Psoas muscle (tissue), 8 donors: ENCODE data around the gene PSKH1. TPM values are rescaled to one million over a fixed set of nuclear protein-coding genes. Genes with fewer than 3 reads are reported as not detected.

ENCODE experiments used
- ATAC-seq, 4 donors: fragments of 200-7000 bp; cut with Tn5 transposase; one replicate each; pipeline ENCODE4 v1.9.1; 2020; ENCODE audit warnings: moderate library complexity in 3 of 4, mild to moderate bottlenecking in 2 of 4
- DNase-seq, 2 donors: peaks; one replicate each; pipeline ENCODE4 v3.0.0-alpha.2; 2020
- H3K27ac ChIP-seq: fragments of 200-600 bp; one replicate; pipeline ENCODE4 v1.8.0; 2022
- H3K27me3 ChIP-seq, 3 donors: fragments of 200-600 bp in 1 of 3; one replicate each; pipeline versions ENCODE4 v1.6.1 to v1.8.0; 2013 to 2022; ENCODE audit warnings: low read length in 2 of 3, mild to moderate bottlenecking in 2 of 3, moderate library complexity in 1 of 3; ENCODE audit not compliant: insufficient read depth in 3 of 3
- H3K36me3 ChIP-seq, 2 donors: fragments of 200-600 bp in 1 of 2; one replicate each; pipeline versions ENCODE4 v1.6.1 to v1.8.0; 2013 to 2022; ENCODE audit warnings: low read depth in 1 of 2, mild to moderate bottlenecking in 1 of 2, moderate library complexity in 1 of 2; ENCODE audit not compliant: insufficient read depth in 1 of 2
- H3K4me1 ChIP-seq: fragments of 200-600 bp; one replicate; pipeline ENCODE4 v1.8.0; 2022
- H3K4me3 ChIP-seq: fragments of 200-600 bp; one replicate; pipeline ENCODE4 v1.8.0; 2022; ENCODE audit warnings: mild to moderate bottlenecking
- H3K9me3 ChIP-seq: fragments of 200-600 bp; one replicate; pipeline ENCODE4 v1.8.0; 2022
- WGBS, 3 donors: extraction: QIAGEN DNeasy Blood & Tissue Kit; methylation state at CpG; one replicate each; pipeline versions ENCODE4 v1.1.6 to v1.1.7; 2013; 5-methylcytosine and 5-hydroxymethylcytosine counted together
- intact Hi-C, 2 donors: fragments of 100-400 bp; cut with DNase I; formaldehyde crosslinking; loops; one replicate each; pipeline versions ENCODE4 v1.11.0 to v1.14.2; 2022
- polyA plus RNA-seq, 3 donors: library from polyadenylated mRNA; stranded (reverse); fragments of 200-250 nt; gene quantifications; one replicate each; pipeline ENCODE4 v1.2.3, GENCODE V29; 2013
- total RNA-seq, 4 donors: library from RNA; stranded (reverse); fragmentation: NEBNext Ultra II Directional in 2 of 4; extraction: Animal tissue kit (Norgen Biotek cat#: 25700) in 2 of 4; gene quantifications; one replicate each; pipeline versions ENCODE4 v1.2.1 to v1.2.4, GENCODE V29; 2021 to 2023
- TF ChIP-seq, protein P1 (sequence below): fragments of 200-600 bp; IDR thresholded peaks from one replicate; pipeline ENCODE4 v1.8.0; 2022; ENCODE audit warnings: antibody characterized with exemption
- donor health status: healthy with polysubstance abuse.
- donor health status: DM: no; HTN: no; CAD: no; lungs with moderate emphysema.
- donor health status: Bipolar disorder and iron deficiency.
- donor health status: healthy.
- donor health status: DM: yes; HTN: yes; CAD: no.
- donor health status: DM: no; HTN: no; CAD: no.
- donor health status: DM: no; HTN: no; CAD: no.
- donor health status: DM: yes; HTN: yes; CAD: no.

The PSKH1 gene
- total and polyA plus RNA-seq, 7 donors, result 9.6 to 18.8 (median 15.6) TPM

GRCh38 chr16:67942510-67943255, 49.6 kb downstream of the PSKH1 start:
- peak in 2 of 4 donors; percentile 1 for ATAC-seq
- Histone ChIP-seq H3K9me3 (no peaks in the 10 kb centered on the region), H3K4me1 (peaks cover 9% of the 10 kb centered on the region), H3K27ac (no peak overlapping the region), H3K36me3 (peaks cover 9 to 84% of the 10 kb centered on the region in 2 donors), H3K27me3 (no peaks in the 10 kb centered on the region), H3K4me3 (no peak overlapping the region)
- TF ChIP-seq, protein P1, sequence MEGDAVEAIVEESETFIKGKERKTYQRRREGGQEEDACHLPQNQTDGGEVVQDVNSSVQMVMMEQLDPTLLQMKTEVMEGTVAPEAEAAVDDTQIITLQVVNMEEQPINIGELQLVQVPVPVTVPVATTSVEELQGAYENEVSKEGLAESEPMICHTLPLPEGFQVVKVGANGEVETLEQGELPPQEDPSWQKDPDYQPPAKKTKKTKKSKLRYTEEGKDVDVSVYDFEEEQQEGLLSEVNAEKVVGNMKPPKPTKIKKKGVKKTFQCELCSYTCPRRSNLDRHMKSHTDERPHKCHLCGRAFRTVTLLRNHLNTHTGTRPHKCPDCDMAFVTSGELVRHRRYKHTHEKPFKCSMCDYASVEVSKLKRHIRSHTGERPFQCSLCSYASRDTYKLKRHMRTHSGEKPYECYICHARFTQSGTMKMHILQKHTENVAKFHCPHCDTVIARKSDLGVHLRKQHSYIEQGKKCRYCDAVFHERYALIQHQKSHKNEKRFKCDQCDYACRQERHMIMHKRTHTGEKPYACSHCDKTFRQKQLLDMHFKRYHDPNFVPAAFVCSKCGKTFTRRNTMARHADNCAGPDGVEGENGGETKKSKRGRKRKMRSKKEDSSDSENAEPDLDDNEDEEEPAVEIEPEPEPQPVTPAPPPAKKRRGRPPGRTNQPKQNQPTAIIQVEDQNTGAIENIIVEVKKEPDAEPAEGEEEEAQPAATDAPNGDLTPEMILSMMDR, result no peak
- DNase-seq, result peak in 1 of 2 donors; percentile 23
- 75 to 83% (median 76%) methylated on average over 27 of the region's 27 CpGs for WGBS, 3 donors
- intact Hi-C loops, result no loop called here

GRCh38 chr16:67943256-67943618, 50.2 kb downstream of the PSKH1 start:
- H3K4me1 ChIP-seq, result peaks cover 9% of the 10 kb centered on the region
- TF ChIP-seq, protein P1, result no peak
- WGBS, 3 donors, result 78 to 84% (median 79%) methylated on average over 5 to 6 of the region's 6 CpGs
- no peak overlapping the region for H3K27ac ChIP-seq
- intact Hi-C loops, result no loop called here
- H3K27me3 ChIP-seq, result no peaks in the 10 kb centered on the region
- no peak overlapping the region for H3K4me3 ChIP-seq
- ATAC-seq (no peak), DNase-seq (peak in 1 of 2 donors; percentile 14)
- no peaks in the 10 kb centered on the region for H3K9me3 ChIP-seq
- peaks cover 9 to 90% of the 10 kb centered on the region in 2 donors for H3K36me3 ChIP-seq

GRCh38 chr16:67943619-67944504, 50.8 kb downstream of the PSKH1 start, which contains the start of gene LCAT:
TSS of gene LCAT (minus strand) at chr16:67944120. CDS start at chr16:67944101, 19 bp downstream.
- Histone ChIP-seq H3K27ac (peak within 1 kb of the TSS; percentile 38), H3K4me1 (peaks cover 9% of the 10 kb centered on the region), H3K36me3 (peaks cover 9 to 96% of the 10 kb centered on the region in 2 donors), H3K9me3 (no peaks in the 10 kb centered on the region), H3K4me3 (no peak within 1 kb of the TSS), H3K27me3 (no peaks in the 10 kb centered on the region)
- intact Hi-C loops, result no loop called here
- TF ChIP-seq, protein P1, result no peak
- peak; percentile 22 to 41 (median 34) for ATAC-seq
- DNase-seq, result peak; percentile 75 to 82
- WGBS, 3 donors, result 43 to 59% (median 55%) methylated on average over 15 to 23 of the region's 23 CpGs

DNA sequence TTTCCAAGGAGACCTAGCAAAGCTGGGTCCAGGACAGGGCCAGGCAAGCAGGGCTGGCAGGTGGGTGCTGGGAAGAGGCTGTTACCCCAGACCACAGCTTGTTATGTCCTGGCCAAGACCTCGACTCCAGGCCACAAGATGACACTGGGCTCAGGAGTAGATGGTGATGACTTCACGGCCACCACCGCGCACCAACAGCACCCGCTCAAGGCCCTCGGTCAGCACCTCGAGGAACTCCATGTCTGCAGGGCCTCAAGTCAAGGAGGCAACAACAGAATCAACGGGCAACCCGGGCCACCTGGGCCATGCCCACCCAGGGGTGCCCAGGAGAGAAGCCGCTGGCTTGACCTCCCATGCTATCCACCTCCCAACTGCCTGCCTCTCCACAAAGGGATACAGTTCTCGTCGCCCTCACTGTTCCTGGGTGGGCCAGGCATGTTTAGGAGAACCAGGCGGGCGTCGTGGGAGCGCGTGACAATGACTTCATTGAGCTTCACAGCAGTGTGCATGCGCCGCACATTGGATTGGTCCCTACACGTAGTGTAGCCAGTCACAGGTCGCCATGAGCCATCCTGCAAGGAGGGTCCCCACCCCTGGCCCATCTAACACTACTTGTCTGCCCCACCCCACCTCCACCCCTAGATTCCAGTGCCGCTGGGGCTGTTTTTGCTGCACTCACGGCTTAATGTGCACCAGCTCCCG, 51.8 kb downstream of the PSKH1 start:
- intact Hi-C loops, result no loop called here
- no peaks in the 10 kb centered on the region for H3K27me3 ChIP-seq
- 81 to 88% (median 82%) methylated on average over 23 to 24 of the region's 24 CpGs for WGBS, 3 donors

More for the DNA sequence above, 51.8 kb downstream of the PSKH1 start:
- no peaks in the 10 kb centered on the region for H3K9me3 ChIP-seq
- peaks cover 9% of the 10 kb centered on the region for H3K4me1 ChIP-seq
- ATAC-seq, result no peak
- peaks cover 9 to 98% of the 10 kb centered on the region in 2 donors for H3K36me3 ChIP-seq
- peak in 1 of 2 donors; percentile 21 for DNase-seq
- no peak overlapping the region for H3K4me3 ChIP-seq
- TF ChIP-seq, protein P1, result no peak
- H3K27ac ChIP-seq, result peak overlapping the region; percentile 38
